Measurements from ENCODE around the gene PGM2L1. TPM values are rescaled to one million over a fixed set of nuclear protein-coding genes. Genes with fewer than 3 reads are reported as not detected.

Gene PGM2L1
- total RNA-seq, 3 donors from 2014 or later (not counting 1 experiment from before 2014, with no cell fraction given): 4.4 to 8.0 (median 6.6) TPM

DNA sequence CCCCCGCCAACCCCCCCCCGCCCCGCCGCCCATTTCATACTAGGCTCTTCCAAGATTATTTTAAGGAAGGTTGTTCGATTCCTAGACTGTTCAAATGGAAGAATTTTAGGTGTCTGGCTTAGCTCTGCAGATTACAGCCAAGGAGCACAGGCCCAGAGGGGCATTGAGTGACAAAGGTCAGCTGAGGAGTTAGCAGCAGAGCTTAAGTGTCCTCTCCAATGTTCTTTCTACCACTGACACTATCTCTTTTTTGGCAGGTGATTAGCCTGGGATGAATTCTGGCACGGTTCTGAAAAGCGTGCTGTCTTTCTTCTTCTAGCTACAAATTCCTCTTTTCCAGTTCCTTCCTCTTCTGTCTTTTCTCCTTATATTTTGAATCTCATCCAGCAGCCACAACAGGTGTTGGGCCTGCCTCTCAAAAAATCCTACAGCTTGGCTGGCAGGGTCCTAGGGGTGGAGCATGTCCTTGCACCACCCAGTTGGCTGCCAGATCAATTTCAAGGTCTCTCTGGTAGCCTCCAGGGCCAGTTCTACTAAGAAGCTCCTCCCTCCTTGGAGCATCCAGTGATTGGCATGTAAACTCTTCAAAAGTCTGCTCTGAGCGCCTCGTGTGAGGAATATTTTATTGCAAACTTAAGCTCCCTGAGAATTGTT is 46.1 kb upstream of the PGM2L1 start:
- no peak for TF ChIP-seq CTCF (IDR thresholded peaks at IDR 0.05)
- H3K4me3 Mint-ChIP-seq: no peak overlapping the region
- Histone ChIP-seq H3K9me3 (ENCODE audit: control insufficient read depth, insufficient read depth, low read length) (no peaks in the 10 kb centered on the region), H3K27me3 (ENCODE audit: control insufficient read depth, insufficient read depth, low read length) (no peaks in the 10 kb centered on the region), H3K4me1 (ENCODE audit: control insufficient read depth, insufficient read depth, low read length) (no peaks in the 10 kb centered on the region), H3K27ac (ENCODE audit: low read length) (no peak overlapping the region), H3K36me3 (ENCODE audit: control insufficient read depth, insufficient read depth, low read length) (no peaks in the 10 kb centered on the region), H3K4me3 (ENCODE audit: low read length) (no peak overlapping the region)
- no peaks in the 10 kb centered on the region for H3K36me3 Mint-ChIP-seq
- DNase-seq (no peak), ATAC-seq (no peak)
- H3K9me3 Mint-ChIP-seq: no peaks in the 10 kb centered on the region
- H3K27ac Mint-ChIP-seq: no peak overlapping the region
- peaks cover 0 to under 1% of the 10 kb centered on the region in 2 donors for H3K4me1 Mint-ChIP-seq
- 76% methylated on average over 5 of the region's 9 CpGs for WGBS (ENCODE audit: insufficient coverage)
- H3K27me3 Mint-ChIP-seq (ENCODE audit: low read depth in 2 of 2): peaks cover 10 to 11% of the 10 kb centered on the region in 2 donors
- intact Hi-C loops (cut with micrococcal nuclease): no loop called here

DNA sequence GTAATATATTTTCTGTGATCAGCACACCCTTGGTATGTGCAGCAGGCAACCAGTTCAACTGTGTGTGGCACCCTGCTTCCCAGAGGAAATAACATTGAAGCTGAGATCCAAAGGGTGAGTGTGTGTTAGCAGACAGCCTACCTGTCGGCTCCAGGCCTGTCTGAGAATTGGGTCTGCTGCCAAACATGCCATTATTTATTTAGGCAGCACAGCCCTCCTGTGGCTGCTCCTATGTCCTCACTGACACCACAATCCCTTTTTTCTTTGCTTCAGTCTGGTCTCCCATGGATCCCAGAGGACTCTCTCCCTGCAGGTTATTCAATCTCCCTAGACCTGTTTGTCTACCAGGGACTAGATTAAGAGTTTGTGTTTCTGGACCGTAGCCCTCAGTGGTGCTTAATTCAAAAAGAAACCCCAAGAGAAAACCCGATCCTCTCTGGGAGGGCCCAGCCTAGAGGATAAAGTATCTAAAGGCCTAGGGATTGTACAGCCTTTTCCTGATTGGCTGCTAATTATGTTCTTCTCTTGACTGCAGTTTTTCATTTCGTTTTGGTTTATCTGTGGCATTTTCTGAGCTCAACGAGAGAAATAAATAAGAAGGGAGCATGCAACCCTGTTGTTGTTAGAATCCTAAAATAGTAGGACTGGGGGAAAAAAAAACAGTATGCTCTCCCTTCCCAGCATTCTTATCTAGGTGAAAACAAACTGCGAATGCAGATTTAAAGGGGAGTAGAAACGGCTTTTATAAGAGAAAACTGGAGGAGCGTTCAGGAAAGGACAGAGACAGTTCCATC is 45.0 kb upstream of the PGM2L1 start:
- no peaks in the 10 kb centered on the region for H3K9me3 ChIP-seq (ENCODE audit: control insufficient read depth, insufficient read depth, low read length)
- no peak overlapping the region for H3K4me3 ChIP-seq (ENCODE audit: low read length)
- no peaks in the 10 kb centered on the region for H3K36me3 ChIP-seq (ENCODE audit: control insufficient read depth, insufficient read depth, low read length)
- intact Hi-C loops (cut with micrococcal nuclease): no loop called here
- DNase-seq: no peak
- no peaks in the 10 kb centered on the region for H3K27me3 ChIP-seq (ENCODE audit: control insufficient read depth, insufficient read depth, low read length)
- no peak overlapping the region for H3K27ac ChIP-seq (ENCODE audit: low read length)
- H3K4me1 ChIP-seq (ENCODE audit: control insufficient read depth, insufficient read depth, low read length): no peaks in the 10 kb centered on the region
- H3K4me3 Mint-ChIP-seq: no peak overlapping the region
- ATAC-seq: no peak
- no peaks in the 10 kb centered on the region for H3K36me3 Mint-ChIP-seq
- H3K27me3 Mint-ChIP-seq (ENCODE audit: low read depth in 2 of 2): peaks cover 10 to 11% of the 10 kb centered on the region in 2 donors
- no peaks in the 10 kb centered on the region for H3K4me1 Mint-ChIP-seq
- WGBS (ENCODE audit: insufficient coverage): 78% methylated on average over 8 of the region's 8 CpGs
- TF ChIP-seq CTCF (IDR thresholded peaks at IDR 0.05): no peak
- H3K27ac Mint-ChIP-seq: no peak overlapping the region
- H3K9me3 Mint-ChIP-seq: no peaks in the 10 kb centered on the region

GRCh38 chr11:74442636-74443035 is 44.4 kb upstream of the PGM2L1 start:
- no peaks in the 10 kb centered on the region for H3K36me3 Mint-ChIP-seq
- DNase-seq (no peak), ATAC-seq (no peak)
- H3K27me3 Mint-ChIP-seq (ENCODE audit: low read depth in 2 of 2): peaks cover 10 to 11% of the 10 kb centered on the region in 2 donors
- no peak overlapping the region for H3K27ac ChIP-seq (ENCODE audit: low read length)
- H3K4me3 Mint-ChIP-seq: no peak overlapping the region
- H3K4me3 ChIP-seq (ENCODE audit: low read length): no peak overlapping the region
- intact Hi-C loops (cut with micrococcal nuclease): no loop called here
- H3K4me1 ChIP-seq (ENCODE audit: control insufficient read depth, insufficient read depth, low read length): no peaks in the 10 kb centered on the region
- no peaks in the 10 kb centered on the region for H3K9me3 ChIP-seq (ENCODE audit: control insufficient read depth, insufficient read depth, low read length)
- no peaks in the 10 kb centered on the region for H3K9me3 Mint-ChIP-seq
- no peak overlapping the region for H3K27ac Mint-ChIP-seq
- TF ChIP-seq CTCF (IDR thresholded peaks at IDR 0.05): no peak
- H3K27me3 ChIP-seq (ENCODE audit: control insufficient read depth, insufficient read depth, low read length): no peaks in the 10 kb centered on the region
- WGBS (ENCODE audit: insufficient coverage): 100% methylated on average over 1 of the region's 3 CpGs
- H3K4me1 Mint-ChIP-seq: no peaks in the 10 kb centered on the region
- no peaks in the 10 kb centered on the region for H3K36me3 ChIP-seq (ENCODE audit: control insufficient read depth, insufficient read depth, low read length)

Measured in natural killer cell (primary cell).